ENCODE results near the gene NEGR1.

GRCh38 chr1:71660411-71660810, 621.9 kb downstream of the NEGR1 start:
- TF ChIP-seq CTCF (IDR thresholded peaks at IDR 0.05): no peak
- TF ChIP-seq, protein P1, sequence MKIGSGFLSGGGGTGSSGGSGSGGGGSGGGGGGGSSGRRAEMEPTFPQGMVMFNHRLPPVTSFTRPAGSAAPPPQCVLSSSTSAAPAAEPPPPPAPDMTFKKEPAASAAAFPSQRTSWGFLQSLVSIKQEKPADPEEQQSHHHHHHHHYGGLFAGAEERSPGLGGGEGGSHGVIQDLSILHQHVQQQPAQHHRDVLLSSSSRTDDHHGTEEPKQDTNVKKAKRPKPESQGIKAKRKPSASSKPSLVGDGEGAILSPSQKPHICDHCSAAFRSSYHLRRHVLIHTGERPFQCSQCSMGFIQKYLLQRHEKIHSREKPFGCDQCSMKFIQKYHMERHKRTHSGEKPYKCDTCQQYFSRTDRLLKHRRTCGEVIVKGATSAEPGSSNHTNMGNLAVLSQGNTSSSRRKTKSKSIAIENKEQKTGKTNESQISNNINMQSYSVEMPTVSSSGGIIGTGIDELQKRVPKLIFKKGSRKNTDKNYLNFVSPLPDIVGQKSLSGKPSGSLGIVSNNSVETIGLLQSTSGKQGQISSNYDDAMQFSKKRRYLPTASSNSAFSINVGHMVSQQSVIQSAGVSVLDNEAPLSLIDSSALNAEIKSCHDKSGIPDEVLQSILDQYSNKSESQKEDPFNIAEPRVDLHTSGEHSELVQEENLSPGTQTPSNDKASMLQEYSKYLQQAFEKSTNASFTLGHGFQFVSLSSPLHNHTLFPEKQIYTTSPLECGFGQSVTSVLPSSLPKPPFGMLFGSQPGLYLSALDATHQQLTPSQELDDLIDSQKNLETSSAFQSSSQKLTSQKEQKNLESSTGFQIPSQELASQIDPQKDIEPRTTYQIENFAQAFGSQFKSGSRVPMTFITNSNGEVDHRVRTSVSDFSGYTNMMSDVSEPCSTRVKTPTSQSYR (CRISPR knock-in tag; IDR thresholded peaks at IDR 0.05): no peak
- TF ChIP-seq, protein P2, sequence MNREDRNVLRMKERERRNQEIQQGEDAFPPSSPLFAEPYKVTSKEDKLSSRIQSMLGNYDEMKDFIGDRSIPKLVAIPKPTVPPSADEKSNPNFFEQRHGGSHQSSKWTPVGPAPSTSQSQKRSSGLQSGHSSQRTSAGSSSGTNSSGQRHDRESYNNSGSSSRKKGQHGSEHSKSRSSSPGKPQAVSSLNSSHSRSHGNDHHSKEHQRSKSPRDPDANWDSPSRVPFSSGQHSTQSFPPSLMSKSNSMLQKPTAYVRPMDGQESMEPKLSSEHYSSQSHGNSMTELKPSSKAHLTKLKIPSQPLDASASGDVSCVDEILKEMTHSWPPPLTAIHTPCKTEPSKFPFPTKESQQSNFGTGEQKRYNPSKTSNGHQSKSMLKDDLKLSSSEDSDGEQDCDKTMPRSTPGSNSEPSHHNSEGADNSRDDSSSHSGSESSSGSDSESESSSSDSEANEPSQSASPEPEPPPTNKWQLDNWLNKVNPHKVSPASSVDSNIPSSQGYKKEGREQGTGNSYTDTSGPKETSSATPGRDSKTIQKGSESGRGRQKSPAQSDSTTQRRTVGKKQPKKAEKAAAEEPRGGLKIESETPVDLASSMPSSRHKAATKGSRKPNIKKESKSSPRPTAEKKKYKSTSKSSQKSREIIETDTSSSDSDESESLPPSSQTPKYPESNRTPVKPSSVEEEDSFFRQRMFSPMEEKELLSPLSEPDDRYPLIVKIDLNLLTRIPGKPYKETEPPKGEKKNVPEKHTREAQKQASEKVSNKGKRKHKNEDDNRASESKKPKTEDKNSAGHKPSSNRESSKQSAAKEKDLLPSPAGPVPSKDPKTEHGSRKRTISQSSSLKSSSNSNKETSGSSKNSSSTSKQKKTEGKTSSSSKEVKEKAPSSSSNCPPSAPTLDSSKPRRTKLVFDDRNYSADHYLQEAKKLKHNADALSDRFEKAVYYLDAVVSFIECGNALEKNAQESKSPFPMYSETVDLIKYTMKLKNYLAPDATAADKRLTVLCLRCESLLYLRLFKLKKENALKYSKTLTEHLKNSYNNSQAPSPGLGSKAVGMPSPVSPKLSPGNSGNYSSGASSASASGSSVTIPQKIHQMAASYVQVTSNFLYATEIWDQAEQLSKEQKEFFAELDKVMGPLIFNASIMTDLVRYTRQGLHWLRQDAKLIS (CRISPR knock-in tag; IDR thresholded peaks at IDR 0.05; ENCODE audit: borderline replicate concordance): no peak
- no peak for TF ChIP-seq HMGA2 (CRISPR knock-in tag; IDR thresholded peaks at IDR 0.05)
- no peak for TF ChIP-seq ZBTB43 (CRISPR knock-in tag; IDR thresholded peaks at IDR 0.05)
- no peak for TF ChIP-seq ETV6 (CRISPR knock-in tag; IDR thresholded peaks at IDR 0.05)
- TF ChIP-seq MAX (CRISPR knock-in tag; IDR thresholded peaks at IDR 0.05): no peak
- no peak for TF ChIP-seq FOXK1 (CRISPR knock-in tag; IDR thresholded peaks at IDR 0.05)
- no peak for TF ChIP-seq ZNF263 (CRISPR knock-in tag; IDR thresholded peaks at IDR 0.05; ENCODE audit: low read depth)
